T-cell (primary cell): ENCODE data around the gene RAB6B. TPM values are rescaled to one million over a fixed set of nuclear protein-coding genes. Genes with fewer than 3 reads are reported as not detected.

Experiments used
- ATAC-seq, 4 experiments: fragments of 200-7000 bp in 3 of 4; fragments of 150-1000 bp in 1 of 4; cut with Tn5 transposase; replicated peaks in 1 of 4; 1 replicate in 3 of 4; 2 replicates in 1 of 4; pipeline ENCODE4 v1.10.0; 2021; ENCODE audit warnings: moderate library complexity in 3 of 4, mild to moderate bottlenecking in 2 of 4, moderate number of reproducible peaks in 1 of 4
- CTCF ChIA-PET, 2 donors: fragments of 300-600 bp; sonication (Branson Sonifier 250); formaldehyde crosslinking; loops; one replicate each; lab custom pipeline; 2022; ENCODE audit warnings: antibody characterized with exemption in 2 of 2; lab: Charles Lee
- POLR2A ChIA-PET, 2 donors: fragments of 300-600 bp; sonication (Branson Sonifier 250); formaldehyde crosslinking; loops; one replicate each; lab custom pipeline; 2022; ENCODE audit warnings: antibody characterized with exemption in 2 of 2; lab: Charles Lee
- DNase-seq, 35 experiments: peaks; one replicate each; pipeline versions ENCODE4 v3.0.0 to v3.0.0-alpha.2; 2013 to 2023
- H3K27ac ChIP-seq: one replicate; pipeline ENCODE4 v1.5.1; 2013; ENCODE audit warnings: low read length
- H3K27me3 ChIP-seq, 2 experiments: replicated peaks in 1 of 2; 1 replicate in 1 of 2; 2 replicates in 1 of 2; pipeline versions ENCODE4 v1.6.1 to v1.7.0; 2013; ENCODE audit warnings: low read length in 1 of 2, mixed read lengths in 1 of 2; ENCODE audit not compliant: control insufficient read depth in 2 of 2, insufficient read depth in 2 of 2; ENCODE audit errors: extremely low read depth in 1 of 2
- H3K36me3 ChIP-seq, 2 donors: 1 replicate in 1 of 2; 2 replicates in 1 of 2; pipeline versions ENCODE4 v1.6.1 to v1.7.0; 2013; ENCODE audit warnings: low read length in 1 of 2; ENCODE audit not compliant: control insufficient read depth in 2 of 2, insufficient read depth in 1 of 2; ENCODE audit errors: extremely low read depth in 1 of 2
- H3K4me1 ChIP-seq, 2 experiments: 1 replicate in 1 of 2; 2 replicates in 1 of 2; pipeline versions ENCODE4 v1.6.1 to v1.7.0; 2013; ENCODE audit warnings: low read length in 2 of 2, mixed read lengths in 1 of 2; ENCODE audit not compliant: insufficient read depth in 2 of 2, control insufficient read depth in 1 of 2; ENCODE audit errors: extremely low read depth in 1 of 2
- H3K4me3 ChIP-seq, 2 donors: 1 replicate in 1 of 2; 2 replicates in 1 of 2; pipeline versions ENCODE4 v1.5.1 to v1.7.0; 2013; ENCODE audit warnings: mild to moderate bottlenecking in 2 of 2, low read length in 1 of 2, moderate library complexity in 1 of 2; ENCODE audit not compliant: control insufficient read depth in 1 of 2; ENCODE audit errors: extremely low read depth in 1 of 2
- H3K9me3 ChIP-seq: 2 replicates; pipeline ENCODE4 v1.7.0; 2013
- H3K27ac Mint-ChIP-seq, 2 donors: one replicate each; pipeline ENCODE4 v1.8.0; 2020 to 2021; ENCODE audit warnings: mild to moderate bottlenecking in 2 of 2, mixed read lengths in 2 of 2
- H3K27me3 Mint-ChIP-seq, 2 donors: one replicate each; pipeline ENCODE4 v1.8.0; 2021 to 2022; ENCODE audit warnings: mixed read lengths in 2 of 2
- H3K36me3 Mint-ChIP-seq: one replicate; pipeline ENCODE4 v1.8.0; 2021; ENCODE audit warnings: mixed read lengths
- H3K4me1 Mint-ChIP-seq, 3 donors: one replicate each; pipeline ENCODE4 v1.8.0; 2020 to 2022; ENCODE audit warnings: mixed read lengths in 3 of 3, mild to moderate bottlenecking in 1 of 3
- H3K4me3 Mint-ChIP-seq, 3 donors: one replicate each; pipeline ENCODE4 v1.8.0; 2020 to 2022; ENCODE audit warnings: mild to moderate bottlenecking in 3 of 3, mixed read lengths in 3 of 3, moderate library complexity in 3 of 3
- H3K9me3 Mint-ChIP-seq, 3 donors: one replicate each; pipeline ENCODE4 v1.8.0; 2020 to 2022; ENCODE audit warnings: mixed read lengths in 3 of 3
- WGBS: methylation state at CpG from one replicate; pipeline ENCODE4 v1.1.5; 2013; ENCODE audit warnings: missing lambda C conversion rate; ENCODE audit not compliant: insufficient coverage; 5-methylcytosine and 5-hydroxymethylcytosine counted together
- total RNA-seq, 35 experiments: library from RNA in 6 of 35; stranded (reverse) in 6 of 35; fragments of 120-200 nt in 1 of 35; gene quantifications; one replicate each; pipeline versions ENCODE4 v1.2.1 to v1.2.4 and lab custom pipeline; 2013 to 2026

The RAB6B gene
- total RNA-seq, 5 donors from 2014 or later (not counting 1 experiment from before 2014, with no cell fraction given) = 0.23 to 2.4 (median 0.76) TPM

DNA sequence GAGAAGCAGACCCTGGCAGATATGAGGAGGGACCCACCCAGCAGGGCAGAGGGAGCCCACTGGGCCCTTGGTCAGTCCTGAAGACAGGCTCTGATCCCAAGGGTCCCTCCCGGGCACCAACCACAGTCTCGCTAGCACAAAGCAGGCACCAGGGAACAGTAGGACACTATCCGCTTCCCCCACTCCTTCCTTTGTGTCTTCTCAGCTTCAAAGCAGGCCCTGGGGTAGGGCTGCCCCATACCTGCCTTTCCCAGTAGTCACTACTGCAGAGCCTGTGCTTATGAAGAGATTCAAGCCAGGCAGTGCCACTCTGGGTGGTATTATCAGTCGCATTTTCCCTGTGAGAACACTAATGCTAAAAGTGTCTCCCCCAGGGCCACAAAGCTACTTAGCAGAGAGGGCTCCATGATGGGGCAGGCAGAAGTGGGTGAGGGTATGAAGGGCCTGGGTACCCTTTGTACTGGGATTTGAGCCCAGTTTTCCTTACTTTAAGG is 57.3 kb downstream of the RAB6B start:
- H3K27ac Mint-ChIP-seq = no peak overlapping the region
- no peaks in the 10 kb centered on the region for H3K9me3 Mint-ChIP-seq
- ChIA-PET POLR2A (no interaction called here), CTCF (interaction anchor here in 1 of 2 donors (0.6 kb wide), 1 partner anchor 70 kb away, joined by 9 read pairs; no protein-coding TSS in a partner anchor)
- H3K4me1 ChIP-seq = no peaks in the 10 kb centered on the region
- 100% methylated on average over 2 of the region's 4 CpGs for WGBS
- no peak overlapping the region for H3K4me3 ChIP-seq
- H3K36me3 ChIP-seq = no peaks in the 10 kb centered on the region
- H3K4me3 Mint-ChIP-seq = no peak overlapping the region
- H3K4me1 Mint-ChIP-seq = no peaks in the 10 kb centered on the region
- H3K27ac ChIP-seq = no peak overlapping the region
- DNase-seq (no peak), ATAC-seq (no peak)
- peaks cover 0 to 16% of the 10 kb centered on the region in 2 experiments for H3K27me3 ChIP-seq
- no peaks in the 10 kb centered on the region for H3K36me3 Mint-ChIP-seq
- H3K9me3 ChIP-seq = no peaks in the 10 kb centered on the region
- peaks cover 3 to 7% of the 10 kb centered on the region in 2 donors for H3K27me3 Mint-ChIP-seq

DNA sequence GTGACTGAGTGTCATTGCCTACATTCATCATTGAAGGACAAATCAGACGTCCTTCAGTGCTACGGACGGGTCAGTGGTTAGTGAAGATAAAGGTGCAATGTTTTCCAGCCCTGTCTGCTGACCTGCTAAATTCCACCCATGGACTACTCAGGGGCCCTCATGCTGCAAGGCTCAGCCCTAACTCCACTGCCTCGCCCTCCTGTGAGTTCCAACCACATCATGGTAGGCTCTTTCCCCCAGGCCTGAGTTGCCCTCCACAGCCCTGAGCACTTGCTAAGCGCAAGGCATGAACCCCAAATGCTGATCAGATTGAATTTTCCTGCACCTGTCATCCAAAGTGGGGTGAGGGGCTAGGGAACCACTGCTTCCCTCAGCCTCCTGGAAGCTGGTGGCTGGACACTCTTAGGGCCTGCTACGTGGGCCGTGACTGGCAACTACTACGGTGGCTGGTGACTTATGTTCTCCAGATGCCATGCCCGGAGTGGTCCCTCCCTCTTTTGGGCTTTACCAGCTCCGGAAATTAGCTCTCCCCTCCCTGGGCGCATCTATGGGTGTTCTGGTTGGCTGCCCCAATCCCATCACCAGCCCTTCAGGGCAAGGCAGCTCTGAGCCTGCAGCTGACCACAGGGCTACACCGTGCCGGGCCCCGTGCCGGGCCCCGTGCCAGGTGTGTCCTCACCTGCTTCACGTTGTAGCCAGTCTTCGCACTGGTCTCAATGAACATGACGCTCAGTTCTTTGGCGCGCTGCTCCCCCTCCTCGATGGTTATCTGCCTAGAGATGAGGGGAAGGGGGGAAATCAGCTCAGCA is 58.0 kb downstream of the RAB6B start:
- no peaks in the 10 kb centered on the region for H3K36me3 ChIP-seq
- H3K4me3 ChIP-seq = no peak overlapping the region
- 83% methylated on average over 18 of the region's 22 CpGs for WGBS
- ATAC-seq (no peak), DNase-seq (no peak)
- CTCF ChIA-PET = interaction anchor here in 1 of 2 donors (0.6 kb wide), 1 partner anchor 69 kb away, joined by 9 read pairs; no protein-coding TSS in a partner anchor
- no peaks in the 10 kb centered on the region for H3K36me3 Mint-ChIP-seq
- peaks cover 3 to 7% of the 10 kb centered on the region in 2 donors for H3K27me3 Mint-ChIP-seq
- H3K9me3 ChIP-seq = no peaks in the 10 kb centered on the region
- peaks cover 0 to 17% of the 10 kb centered on the region in 2 experiments for H3K27me3 ChIP-seq
- H3K4me3 Mint-ChIP-seq = no peak overlapping the region
- POLR2A ChIA-PET = no interaction called here
- H3K27ac ChIP-seq = no peak overlapping the region
- no peak overlapping the region for H3K27ac Mint-ChIP-seq
- no peaks in the 10 kb centered on the region for H3K9me3 Mint-ChIP-seq
- H3K4me1 ChIP-seq = no peaks in the 10 kb centered on the region
- no peaks in the 10 kb centered on the region for H3K4me1 Mint-ChIP-seq

GRCh38 chr3:133836497-133837158 is 59.1 kb downstream of the RAB6B start:
- Mint-ChIP-seq H3K36me3 (no peaks in the 10 kb centered on the region), H3K27ac (no peak overlapping the region), H3K27me3 (peaks cover 3 to 7% of the 10 kb centered on the region in 2 donors), H3K4me3 (no peak overlapping the region), H3K9me3 (no peaks in the 10 kb centered on the region), H3K4me1 (no peaks in the 10 kb centered on the region)
- H3K27ac ChIP-seq = no peak overlapping the region
- ChIA-PET CTCF (no interaction called here), POLR2A (no interaction called here)
- H3K9me3 ChIP-seq = no peaks in the 10 kb centered on the region
- H3K27me3 ChIP-seq = peaks cover 0 to 19% of the 10 kb centered on the region in 2 experiments
- no peak for ATAC-seq
- DNase-seq = no peak
- H3K4me1 ChIP-seq = no peaks in the 10 kb centered on the region
- no peak overlapping the region for H3K4me3 ChIP-seq
- no peaks in the 10 kb centered on the region for H3K36me3 ChIP-seq
- 51% methylated on average over 3 of the region's 6 CpGs for WGBS

- peaks cover 0 to 16% of the 10 kb centered on the region in 2 experiments for H3K27me3 ChIP-seq
- ChIA-PET CTCF (no interaction called here), POLR2A (no interaction called here)
- Mint-ChIP-seq H3K27ac (no peak overlapping the region), H3K36me3 (no peaks in the 10 kb centered on the region), H3K4me1 (no peaks in the 10 kb centered on the region), H3K27me3 (peaks cover 3 to 7% of the 10 kb centered on the region in 2 donors), H3K9me3 (no peaks in the 10 kb centered on the region), H3K4me3 (no peak overlapping the region)
- H3K9me3 ChIP-seq = no peaks in the 10 kb centered on the region
- H3K36me3 ChIP-seq = no peaks in the 10 kb centered on the region
- WGBS = 92% methylated on average over 3 of the region's 4 CpGs
- DNase-seq (no peak), ATAC-seq (no peak)
- H3K4me1 ChIP-seq = no peaks in the 10 kb centered on the region
- no peak overlapping the region for H3K4me3 ChIP-seq
- H3K27ac ChIP-seq = no peak overlapping the region
These were observed 59.7 kb downstream of the RAB6B start for GRCh38 chr3:133835961-133836360.

DNA sequence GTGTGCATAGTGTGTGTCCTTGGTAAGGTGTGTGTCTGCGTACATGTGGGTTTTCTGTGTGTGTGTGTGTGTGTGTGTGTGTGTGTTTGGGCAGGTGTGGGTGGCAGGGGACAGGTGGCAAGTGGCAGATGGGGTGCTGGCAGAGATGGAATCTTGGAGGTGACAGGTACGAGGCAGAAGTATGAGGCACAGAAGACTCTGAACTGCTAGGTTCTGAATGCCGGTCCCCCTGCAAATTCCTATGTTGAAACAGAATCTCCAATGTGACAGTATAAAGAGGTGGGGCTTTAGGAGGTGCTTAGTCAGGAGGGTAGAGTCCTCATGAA is 60.3 kb downstream of the RAB6B start:
- ATAC-seq (no peak), DNase-seq (no peak)
- Histone ChIP-seq H3K4me1 (no peaks in the 10 kb centered on the region), H3K4me3 (no peak overlapping the region), H3K27me3 (peaks cover 0 to 15% of the 10 kb centered on the region in 2 experiments), H3K27ac (no peak overlapping the region), H3K36me3 (no peaks in the 10 kb centered on the region), H3K9me3 (no peaks in the 10 kb centered on the region)
- ChIA-PET POLR2A (no interaction called here), CTCF (interaction anchor here in 1 of 2 donors (0.5 kb wide), 1 partner anchor 9 kb away, joined by 3 read pairs; no protein-coding TSS in a partner anchor)
- 82% methylated on average over 3 of the region's 3 CpGs for WGBS
- peaks cover 3 to 7% of the 10 kb centered on the region in 2 donors for H3K27me3 Mint-ChIP-seq
- no peaks in the 10 kb centered on the region for H3K4me1 Mint-ChIP-seq
- H3K9me3 Mint-ChIP-seq = no peaks in the 10 kb centered on the region
- no peaks in the 10 kb centered on the region for H3K36me3 Mint-ChIP-seq
- H3K4me3 Mint-ChIP-seq = no peak overlapping the region
- no peak overlapping the region for H3K27ac Mint-ChIP-seq

DNA sequence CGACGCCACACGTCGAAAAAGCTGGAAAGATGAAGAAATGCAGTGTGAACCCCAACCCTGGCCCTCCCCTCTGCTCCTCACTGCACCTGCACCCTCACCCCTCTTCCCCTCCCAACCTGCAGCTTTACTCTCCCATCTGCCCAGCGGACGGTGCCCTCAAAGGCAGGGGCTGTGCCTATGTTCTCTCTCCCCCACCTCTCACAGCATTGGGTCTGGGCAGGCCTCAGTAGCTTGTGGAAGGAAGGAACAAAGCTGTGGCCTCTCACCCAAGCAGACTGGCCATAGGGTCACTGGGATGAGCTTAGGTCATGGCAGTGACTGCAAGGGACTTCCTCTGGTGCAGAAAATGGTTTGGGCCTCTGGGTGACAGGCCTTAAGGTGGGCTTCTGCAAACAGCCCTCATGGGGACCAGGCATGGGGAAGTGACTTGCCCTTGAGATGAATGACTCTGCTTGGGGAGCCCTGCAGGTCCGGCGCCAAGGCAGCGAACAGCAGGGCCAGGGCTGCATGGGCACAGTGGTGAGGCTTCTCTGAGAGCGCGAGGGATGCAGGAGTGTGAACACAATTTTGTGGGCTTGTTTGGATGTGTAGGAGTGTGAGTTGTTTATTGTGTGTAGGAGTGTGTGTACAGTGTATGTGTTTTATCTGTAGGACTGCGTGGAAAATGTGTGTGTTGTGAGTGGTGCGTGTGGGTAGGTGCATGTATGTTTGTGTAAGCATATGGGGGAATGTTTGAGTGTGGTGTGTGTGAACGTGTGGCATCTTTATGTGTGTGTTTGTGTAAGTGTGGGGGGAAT is 60.9 kb downstream of the RAB6B start:
- H3K36me3 ChIP-seq = no peaks in the 10 kb centered on the region
- H3K9me3 ChIP-seq = no peaks in the 10 kb centered on the region
- DNase-seq (no peak), ATAC-seq (no peak)
- POLR2A ChIA-PET = no interaction called here
- Mint-ChIP-seq H3K9me3 (no peaks in the 10 kb centered on the region), H3K36me3 (no peaks in the 10 kb centered on the region), H3K27ac (no peak overlapping the region), H3K4me1 (no peaks in the 10 kb centered on the region), H3K4me3 (no peak overlapping the region), H3K27me3 (peaks cover 3 to 7% of the 10 kb centered on the region in 2 donors)
- no peak overlapping the region for H3K27ac ChIP-seq
- WGBS = 92% methylated on average over 12 of the region's 14 CpGs
- no peak overlapping the region for H3K4me3 ChIP-seq
- peaks cover 0 to 15% of the 10 kb centered on the region in 2 experiments for H3K27me3 ChIP-seq
- CTCF ChIA-PET = interaction anchor here in 1 of 2 donors (0.5 kb wide), 1 partner anchor 9 kb away, joined by 3 read pairs; no protein-coding TSS in a partner anchor
- H3K4me1 ChIP-seq = no peaks in the 10 kb centered on the region
